Rectal smooth muscle tissue (tissue), 1 donor: ENCODE results near the gene TUB.

Experiments
- H3K27ac ChIP-seq: one replicate; pipeline ENCODE4 v1.7.0; 2013; ENCODE audit warnings: low read depth, low read length, inconsistent platforms
- H3K27me3 ChIP-seq: one replicate; pipeline ENCODE4 v1.7.0; 2013; ENCODE audit warnings: low read length; ENCODE audit not compliant: control insufficient read depth, insufficient read depth
- H3K36me3 ChIP-seq: one replicate; pipeline ENCODE4 v1.7.0; 2013; ENCODE audit warnings: low read length; ENCODE audit not compliant: control insufficient read depth, insufficient read depth
- H3K4me1 ChIP-seq: one replicate; pipeline ENCODE4 v1.7.0; 2013; ENCODE audit warnings: low read length; ENCODE audit not compliant: control insufficient read depth, insufficient read depth
- H3K4me3 ChIP-seq: one replicate; pipeline ENCODE4 v1.7.0; 2013; ENCODE audit warnings: low read length
- H3K9ac ChIP-seq: one replicate; pipeline ENCODE4 v1.7.0; 2013; ENCODE audit warnings: low read length

TUB gene

GRCh38 chr11:8092587-8093424 lies 11.8 kb downstream of the TUB start:
- Histone ChIP-seq H3K4me1 (no peaks in the 10 kb centered on the region), H3K27ac (no peak overlapping the region), H3K9ac (no peak overlapping the region), H3K4me3 (no peak overlapping the region), H3K27me3 (no peaks in the 10 kb centered on the region), H3K36me3 (no peaks in the 10 kb centered on the region)

DNA sequence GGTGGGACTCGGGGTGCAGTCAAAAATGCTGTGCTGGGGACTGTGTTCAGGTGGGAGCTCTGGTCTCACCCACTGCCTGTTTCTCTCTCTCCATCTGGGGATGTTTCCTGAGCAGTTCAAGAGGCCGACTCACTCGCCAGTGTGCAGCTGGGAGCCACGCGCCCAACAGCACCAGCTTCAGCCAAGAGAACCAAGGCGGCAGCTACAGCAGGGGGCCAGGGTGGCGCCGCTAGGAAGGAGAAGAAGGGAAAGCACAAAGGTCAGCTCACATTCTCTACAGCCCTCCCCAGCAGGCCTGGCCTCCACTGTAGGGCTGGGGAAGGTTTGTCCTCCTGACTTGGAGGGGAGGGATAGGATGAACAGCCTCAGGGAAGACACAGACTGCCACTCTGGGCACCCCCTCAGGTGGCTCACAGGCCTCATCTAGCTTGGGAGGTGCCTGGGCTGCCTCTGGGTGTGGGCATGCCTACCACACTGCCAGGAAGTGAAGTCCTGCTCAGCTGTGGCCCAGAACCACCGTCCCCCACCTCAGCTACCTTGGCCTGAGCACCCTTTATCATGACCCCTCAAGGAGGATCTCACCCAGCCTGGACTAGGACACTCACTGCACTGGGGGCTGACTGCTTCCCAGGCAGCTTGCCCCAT lies 13.0 kb downstream of the TUB start:
- no peak overlapping the region for H3K27ac ChIP-seq
- H3K4me3 ChIP-seq: no peak overlapping the region
- H3K9ac ChIP-seq: no peak overlapping the region
- H3K4me1 ChIP-seq: no peaks in the 10 kb centered on the region
- no peaks in the 10 kb centered on the region for H3K27me3 ChIP-seq
- no peaks in the 10 kb centered on the region for H3K36me3 ChIP-seq

GRCh38 chr11:8094656-8095055 lies 13.6 kb downstream of the TUB start:
- Histone ChIP-seq H3K4me1 (no peaks in the 10 kb centered on the region), H3K27me3 (no peaks in the 10 kb centered on the region), H3K27ac (no peak overlapping the region), H3K4me3 (no peak overlapping the region), H3K36me3 (no peaks in the 10 kb centered on the region), H3K9ac (no peak overlapping the region)

DNA sequence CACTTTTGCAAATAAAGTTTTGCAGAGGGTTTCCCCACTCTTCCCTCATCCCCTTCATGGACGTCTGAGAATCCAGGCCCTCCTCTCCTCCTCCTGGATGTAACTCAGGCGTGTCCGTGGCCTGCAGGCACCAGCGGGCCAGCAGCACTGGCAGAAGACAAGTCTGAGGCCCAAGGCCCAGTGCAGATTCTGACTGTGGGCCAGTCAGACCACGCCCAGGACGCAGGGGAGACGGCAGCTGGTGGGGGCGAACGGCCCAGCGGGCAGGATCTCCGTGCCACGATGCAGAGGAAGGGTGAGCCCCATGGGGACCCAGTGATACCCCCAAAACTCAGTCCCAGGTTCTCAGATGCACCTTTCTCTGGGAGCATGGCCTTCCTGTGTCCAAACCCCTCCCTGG lies 14.4 kb downstream of the TUB start:
- Histone ChIP-seq H3K9ac (no peak overlapping the region), H3K27me3 (no peaks in the 10 kb centered on the region), H3K27ac (no peak overlapping the region), H3K4me1 (no peaks in the 10 kb centered on the region), H3K36me3 (no peaks in the 10 kb centered on the region), H3K4me3 (no peak overlapping the region)

- no peaks in the 10 kb centered on the region for H3K4me1 ChIP-seq
- H3K27me3 ChIP-seq: no peaks in the 10 kb centered on the region
- no peaks in the 10 kb centered on the region for H3K36me3 ChIP-seq
- H3K9ac ChIP-seq: no peak overlapping the region
- no peak overlapping the region for H3K27ac ChIP-seq
- H3K4me3 ChIP-seq: no peak overlapping the region
Observed at GRCh38 chr11:8095806-8096522, 15.0 kb downstream of the TUB start.

DNA sequence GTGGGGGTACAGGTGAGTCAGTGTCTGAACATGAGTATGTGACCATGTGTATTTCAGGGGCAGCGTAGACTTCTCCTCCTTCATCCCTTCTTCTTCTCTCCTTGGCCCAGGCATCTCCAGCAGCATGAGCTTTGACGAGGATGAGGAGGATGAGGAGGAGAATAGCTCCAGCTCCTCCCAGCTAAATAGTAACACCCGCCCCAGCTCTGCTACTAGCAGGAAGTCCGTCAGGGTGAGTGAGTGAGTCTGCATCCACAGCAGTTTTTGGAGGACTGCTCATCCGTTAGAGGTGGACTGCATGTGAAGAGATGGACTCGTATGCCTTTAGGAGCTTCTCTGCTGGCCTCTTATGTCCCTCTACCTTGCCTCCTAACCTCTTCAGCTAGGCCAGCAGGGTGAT lies 15.6 kb downstream of the TUB start:
- Histone ChIP-seq H3K4me1 (no peaks in the 10 kb centered on the region), H3K4me3 (no peak overlapping the region), H3K36me3 (no peaks in the 10 kb centered on the region), H3K27ac (no peak overlapping the region), H3K9ac (no peak overlapping the region), H3K27me3 (no peaks in the 10 kb centered on the region)

- Histone ChIP-seq H3K9ac (no peak overlapping the region), H3K4me3 (no peak overlapping the region), H3K4me1 (no peaks in the 10 kb centered on the region), H3K27me3 (no peaks in the 10 kb centered on the region), H3K27ac (no peak overlapping the region), H3K36me3 (no peaks in the 10 kb centered on the region)
Observed at GRCh38 chr11:8097062-8097461, 16.1 kb downstream of the TUB start.

DNA sequence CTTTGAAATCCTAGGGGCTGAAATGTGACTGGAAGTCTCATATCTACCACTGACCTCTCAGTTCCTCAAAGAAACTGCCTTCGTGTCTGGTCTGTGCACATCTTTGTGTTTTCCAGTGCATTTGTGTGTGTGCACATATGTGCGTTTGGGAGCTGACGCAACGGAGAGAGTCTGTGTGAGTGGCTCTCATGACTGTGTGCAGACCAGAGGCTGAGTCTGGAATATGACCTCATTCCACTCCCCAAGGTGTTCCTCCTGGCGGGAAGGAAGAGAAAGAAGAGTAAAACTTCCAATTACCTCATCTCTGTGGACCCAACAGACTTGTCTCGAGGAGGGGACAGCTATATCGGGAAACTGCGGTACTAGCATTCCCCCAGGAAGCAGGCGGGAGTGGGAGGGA lies 16.5 kb downstream of the TUB start:
- Histone ChIP-seq H3K4me1 (no peaks in the 10 kb centered on the region), H3K4me3 (no peak overlapping the region), H3K27ac (no peak overlapping the region), H3K27me3 (no peaks in the 10 kb centered on the region), H3K9ac (no peak overlapping the region), H3K36me3 (no peaks in the 10 kb centered on the region)

DNA sequence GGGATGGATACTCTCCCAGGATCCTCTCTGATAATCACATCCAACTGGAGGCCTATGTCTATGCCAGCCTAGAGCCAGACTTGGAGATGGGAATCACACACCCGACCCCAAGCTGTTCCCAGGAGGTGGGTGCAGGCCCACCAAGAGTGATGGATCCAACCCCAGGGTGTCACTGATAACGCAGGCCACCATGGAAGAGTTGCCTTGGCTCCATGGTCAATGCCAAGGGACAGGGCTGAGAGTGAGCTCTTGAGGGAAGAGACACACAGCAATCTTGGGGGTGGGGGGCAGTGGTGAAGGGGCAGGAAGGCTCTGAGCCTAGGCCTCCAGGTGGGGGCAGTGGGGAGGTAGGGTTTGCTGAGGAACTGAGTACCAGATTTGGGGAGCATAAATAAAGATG lies 16.9 kb downstream of the TUB start:
- Histone ChIP-seq H3K9ac (no peak overlapping the region), H3K36me3 (peaks cover 2% of the 10 kb centered on the region), H3K4me3 (no peak overlapping the region), H3K4me1 (no peaks in the 10 kb centered on the region), H3K27me3 (no peaks in the 10 kb centered on the region), H3K27ac (no peak overlapping the region)

DNA sequence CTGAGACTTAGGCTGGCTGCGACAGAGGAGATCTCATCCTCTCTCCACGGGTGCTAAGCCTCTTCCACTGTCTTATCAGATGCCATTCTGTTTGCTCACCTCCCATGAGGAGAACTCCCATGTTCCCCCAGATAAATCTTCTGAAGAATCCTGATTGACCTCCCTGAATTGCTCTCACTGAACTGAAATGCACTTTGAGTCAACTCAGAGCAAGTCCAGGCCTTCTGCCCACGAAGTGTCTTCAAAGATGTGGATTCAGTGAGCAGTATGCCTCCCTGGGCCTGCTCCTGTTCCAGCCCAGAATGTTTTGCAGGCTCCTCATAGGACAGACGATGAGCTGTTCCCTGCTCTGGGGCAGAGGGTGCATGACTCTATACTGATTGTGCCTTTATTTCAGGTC lies 17.4 kb downstream of the TUB start:
- Histone ChIP-seq H3K36me3 (peaks cover 2% of the 10 kb centered on the region), H3K9ac (no peak overlapping the region), H3K4me1 (no peaks in the 10 kb centered on the region), H3K27me3 (no peaks in the 10 kb centered on the region), H3K4me3 (no peak overlapping the region), H3K27ac (no peak overlapping the region)

DNA sequence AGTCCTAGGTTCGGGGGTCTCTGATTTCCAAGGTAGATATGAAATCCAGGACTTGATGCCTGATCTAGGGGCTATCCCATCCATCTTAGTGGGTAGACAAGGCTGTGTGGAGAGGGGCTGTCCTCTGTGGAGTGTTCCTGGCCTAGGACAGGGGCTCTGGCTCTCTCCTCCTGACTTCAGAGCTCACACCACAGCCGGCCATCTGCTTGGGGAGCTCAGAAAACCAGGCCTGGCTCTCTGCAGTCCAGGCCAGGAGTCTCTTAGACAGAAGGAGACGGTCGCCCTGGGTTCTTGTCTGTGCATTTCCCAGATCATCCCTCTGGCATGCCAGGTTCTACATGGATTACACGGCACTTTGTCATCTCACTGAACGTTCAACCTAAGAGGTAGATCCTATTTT lies 17.9 kb downstream of the TUB start:
- H3K4me1 ChIP-seq: no peaks in the 10 kb centered on the region
- H3K27me3 ChIP-seq: no peaks in the 10 kb centered on the region

GRCh38 chr11:8099291-8099899 lies 18.4 kb downstream of the TUB start:
- Histone ChIP-seq H3K36me3 (peaks cover 3% of the 10 kb centered on the region), H3K4me1 (no peaks in the 10 kb centered on the region), H3K27ac (no peak overlapping the region), H3K27me3 (no peaks in the 10 kb centered on the region), H3K4me3 (no peak overlapping the region), H3K9ac (no peak overlapping the region)

More for the DNA sequence above, 17.9 kb downstream of the TUB start:
- no peak overlapping the region for H3K9ac ChIP-seq
- H3K36me3 ChIP-seq: peaks cover 2% of the 10 kb centered on the region
- H3K4me3 ChIP-seq: no peak overlapping the region
- no peak overlapping the region for H3K27ac ChIP-seq
